Inflammatory macrophage treated with lipopolysaccharide for 1 hour (primary cell): Measurements from ENCODE around the gene VPS13D.
"Not testable (repeated sequence)": the region's sequence is repeated elsewhere in the genome, so short reads cannot be mapped to it uniquely, and the experiment has no call there.

Experiments used
- DNase-seq, 2 donors: peaks; one replicate each; pipeline ENCODE4 v3.0.0-alpha.2; 2020 to 2022

Gene VPS13D

GRCh38 chr1:12196641-12197482 lies 33.0 kb upstream of the VPS13D start:
- peak; percentile 82 to 86 for DNase-seq

GRCh38 chr1:12197483-12197880 lies 32.3 kb upstream of the VPS13D start:
- no peak for DNase-seq

- no peak for DNase-seq
Measured at GRCh38 chr1:12200208-12200607, 29.6 kb upstream of the VPS13D start.

- DNase-seq = no peak
Measured at GRCh38 chr1:12201352-12202189, 28.3 kb upstream of the VPS13D start.

GRCh38 chr1:12202190-12202497 lies 27.7 kb upstream of the VPS13D start:
- DNase-seq = no peak

- DNase-seq = no peak
Measured at GRCh38 chr1:12202577-12202976, 27.3 kb upstream of the VPS13D start.

- no peak for DNase-seq
Measured at GRCh38 chr1:12203216-12204007, 26.4 kb upstream of the VPS13D start.

GRCh38 chr1:12204140-12204539 lies 25.7 kb upstream of the VPS13D start:
- no peak for DNase-seq

GRCh38 chr1:12204754-12205658 lies 24.8 kb upstream of the VPS13D start:
- DNase-seq = no peak

GRCh38 chr1:12206238-12206637 lies 23.6 kb upstream of the VPS13D start:
- no peak for DNase-seq

GRCh38 chr1:12206792-12207424 lies 22.9 kb upstream of the VPS13D start:
- no peak for DNase-seq

- DNase-seq = no peak
Measured at GRCh38 chr1:12208271-12208670, 21.6 kb upstream of the VPS13D start.

- peak; percentile 44 to 94 for DNase-seq
Measured at GRCh38 chr1:12208764-12209494, 20.9 kb upstream of the VPS13D start.

- no peak for DNase-seq
Measured at GRCh38 chr1:12209495-12209832, 20.4 kb upstream of the VPS13D start.

- DNase-seq = no peak
Measured at GRCh38 chr1:12215118-12215961, 14.5 kb upstream of the VPS13D start.

GRCh38 chr1:12219800-12220199 lies 10.0 kb upstream of the VPS13D start:
- no peak for DNase-seq

GRCh38 chr1:12220890-12221289 lies 8.9 kb upstream of the VPS13D start:
- DNase-seq = peak in 1 of 2 donors; percentile 65

- DNase-seq = not testable (repeated sequence)
Measured at GRCh38 chr1:12222700-12223099, 7.1 kb upstream of the VPS13D start.

GRCh38 chr1:12224092-12224491 lies 5.7 kb upstream of the VPS13D start:
- DNase-seq = not testable (repeated sequence)

- no peak for DNase-seq
Measured at GRCh38 chr1:12228979-12229378, 851 bp upstream of the VPS13D start.
